ENCODE data around the gene CTTN.

- TF ChIP-seq CTCF (conservative IDR thresholded peaks at IDR 0.05; ENCODE audit: low read length), result no peak
- TF ChIP-seq EZH2phosphoT487 (IDR thresholded peaks at IDR 0.05; ENCODE audit: borderline replicate concordance, low read depth, low read length), result no peak
Measured at GRCh38 chr11:70351646-70352045, 46.7 kb upstream of the CTTN start.
